Measurements from ENCODE around the gene PTGS1. TPM values are rescaled to one million over a fixed set of nuclear protein-coding genes. Genes with fewer than 3 reads are reported as not detected.

Gene PTGS1
- total RNA-seq, 1 donor from 2014 or later: 2.5 TPM

GRCh38 chr9:122367065-122367464 is 3.8 kb upstream of the PTGS1 start:
- no peaks in the 10 kb centered on the region for H3K36me3 Mint-ChIP-seq (ENCODE audit: unreplicated experiment)
- no peak for TF ChIP-seq CTCF (IDR thresholded peaks at IDR 0.05)
- H3K4me1 Mint-ChIP-seq (ENCODE audit: unreplicated experiment): peaks cover 10% of the 10 kb centered on the region
- no peak overlapping the region for H3K4me3 Mint-ChIP-seq (ENCODE audit: unreplicated experiment)
- peaks cover 4% of the 10 kb centered on the region for H3K27me3 Mint-ChIP-seq (ENCODE audit: unreplicated experiment)
- H3K27ac Mint-ChIP-seq (ENCODE audit: unreplicated experiment): no peak overlapping the region
- peaks cover 4% of the 10 kb centered on the region for H3K9me3 Mint-ChIP-seq (ENCODE audit: unreplicated experiment)
- DNase-seq (ENCODE audit: extremely low spot score, unreplicated experiment): no peak

GRCh38 chr9:122367774-122368460 is 2.9 kb upstream of the PTGS1 start:
- Mint-ChIP-seq H3K27ac (ENCODE audit: unreplicated experiment) (no peak overlapping the region), H3K4me3 (ENCODE audit: unreplicated experiment) (no peak overlapping the region), H3K9me3 (ENCODE audit: unreplicated experiment) (peaks cover 4% of the 10 kb centered on the region), H3K4me1 (ENCODE audit: unreplicated experiment) (peaks cover 12% of the 10 kb centered on the region), H3K27me3 (ENCODE audit: unreplicated experiment) (peaks cover 7% of the 10 kb centered on the region), H3K36me3 (ENCODE audit: unreplicated experiment) (no peaks in the 10 kb centered on the region)
- DNase-seq (ENCODE audit: extremely low spot score, unreplicated experiment): no peak
- TF ChIP-seq CTCF (IDR thresholded peaks at IDR 0.05): no peak

GRCh38 chr9:122368642-122369041 is 2.2 kb upstream of the PTGS1 start:
- Mint-ChIP-seq H3K4me1 (ENCODE audit: unreplicated experiment) (peaks cover 12% of the 10 kb centered on the region), H3K27ac (ENCODE audit: unreplicated experiment) (no peak overlapping the region), H3K4me3 (ENCODE audit: unreplicated experiment) (no peak overlapping the region), H3K27me3 (ENCODE audit: unreplicated experiment) (peaks cover 9% of the 10 kb centered on the region), H3K9me3 (ENCODE audit: unreplicated experiment) (peaks cover 4% of the 10 kb centered on the region), H3K36me3 (ENCODE audit: unreplicated experiment) (no peaks in the 10 kb centered on the region)
- no peak for TF ChIP-seq CTCF (IDR thresholded peaks at IDR 0.05)
- no peak for DNase-seq (ENCODE audit: extremely low spot score, unreplicated experiment)

- Mint-ChIP-seq H3K4me1 (ENCODE audit: unreplicated experiment) (peaks cover 18% of the 10 kb centered on the region), H3K27me3 (ENCODE audit: unreplicated experiment) (peaks cover 9% of the 10 kb centered on the region), H3K9me3 (ENCODE audit: unreplicated experiment) (peaks cover 4% of the 10 kb centered on the region), H3K27ac (ENCODE audit: unreplicated experiment) (no peak overlapping the region), H3K4me3 (ENCODE audit: unreplicated experiment) (no peak overlapping the region), H3K36me3 (ENCODE audit: unreplicated experiment) (no peaks in the 10 kb centered on the region)
- TF ChIP-seq CTCF (IDR thresholded peaks at IDR 0.05): no peak
- DNase-seq (ENCODE audit: extremely low spot score, unreplicated experiment): no peak
Observed at GRCh38 chr9:122370303-122370702, 521 bp upstream of the PTGS1 start.

- Mint-ChIP-seq H3K9me3 (ENCODE audit: unreplicated experiment) (peaks cover 4% of the 10 kb centered on the region), H3K27ac (ENCODE audit: unreplicated experiment) (no peak overlapping the region), H3K27me3 (ENCODE audit: unreplicated experiment) (peaks cover 9% of the 10 kb centered on the region), H3K36me3 (ENCODE audit: unreplicated experiment) (no peaks in the 10 kb centered on the region), H3K4me3 (ENCODE audit: unreplicated experiment) (no peak overlapping the region), H3K4me1 (ENCODE audit: unreplicated experiment) (peaks cover 30% of the 10 kb centered on the region)
- no peak for TF ChIP-seq CTCF (IDR thresholded peaks at IDR 0.05)
- DNase-seq (ENCODE audit: extremely low spot score, unreplicated experiment): no peak
Observed at GRCh38 chr9:122371846-122372245, 1.0 kb downstream of the PTGS1 start.
